ENCODE measurements around the gene EGFL8. TPM values are rescaled to one million over a fixed set of nuclear protein-coding genes. Genes with fewer than 3 reads are reported as not detected.

EGFL8 gene
- total RNA-seq, 1 donor from 2014 or later, result 3.4 TPM

GRCh38 chr6:32126880-32127279 lies 37.5 kb upstream of the EGFL8 start:
- Mint-ChIP-seq H3K27ac (no peak overlapping the region), H3K4me3 (peak overlapping the region; percentile 99), H3K9me3 (no peaks in the 10 kb centered on the region), H3K27me3 (no peaks in the 10 kb centered on the region), H3K4me1 (peaks cover 53% of the 10 kb centered on the region), H3K36me3 (ENCODE audit: low read depth) (peaks cover 56% of the 10 kb centered on the region)
- DNase-seq (no peak), ATAC-seq (ENCODE audit: low read depth) (no peak)
- TF ChIP-seq CTCF (IDR thresholded peaks at IDR 0.05), result no peak
- intact Hi-C loops (cut with micrococcal nuclease), result loop anchor here (5.0 kb wide), 2 partner anchors 460 to 1285 kb away; partner anchors contain the start of genes CSNK2B, LY6G5B and PHF1
- ChIA-PET CTCF (interaction anchor here (4.3 kb wide), 1 partner anchor 9 kb away, joined by 28 read pairs; no protein-coding TSS in a partner anchor), POLR2A (interaction anchor here (0.7 to 4.3 kb wide), 5 partner anchors 10 to 292 kb away, joined by 3 to 59 read pairs (median 5); partner anchors contain the start of genes AGPAT1, GPSM3, PBX2 and RNF5)

GRCh38 chr6:32127409-32127716 lies 37.0 kb upstream of the EGFL8 start:
- POLR2A ChIA-PET, result interaction anchor here (0.7 to 4.3 kb wide), 10 partner anchors 8 to 726 kb away, joined by 3 to 59 read pairs (median 4); partner anchors contain the start of genes AGPAT1, GPSM3, PBX2 and PSMB9
- TF ChIP-seq CTCF (IDR thresholded peaks at IDR 0.05), result no peak
- Mint-ChIP-seq H3K4me1 (peaks cover 53% of the 10 kb centered on the region), H3K36me3 (ENCODE audit: low read depth) (peaks cover 52% of the 10 kb centered on the region), H3K4me3 (peak overlapping the region; percentile 99), H3K27me3 (no peaks in the 10 kb centered on the region), H3K27ac (peak overlapping the region; percentile 95), H3K9me3 (no peaks in the 10 kb centered on the region)
- no peak for ATAC-seq (ENCODE audit: low read depth)
- no peak for DNase-seq
- intact Hi-C loops (cut with micrococcal nuclease), result loop anchor here (5.0 kb wide), 2 partner anchors 460 to 1285 kb away; partner anchors contain the start of genes CSNK2B, LY6G5B and PHF1
- CTCF ChIA-PET, result interaction anchor here (4.3 kb wide), 1 partner anchor 9 kb away, joined by 28 read pairs; no protein-coding TSS in a partner anchor

GRCh38 chr6:32127717-32128592 lies 36.4 kb upstream of the EGFL8 start, which contains the start of gene ATF6B:
ATF6B (minus strand) TSS chr6:32128246; CDS start chr6:32128207, 39 bp downstream.
- Mint-ChIP-seq H3K9me3 (no peaks in the 10 kb centered on the region), H3K36me3 (ENCODE audit: low read depth) (peaks cover 48% of the 10 kb centered on the region), H3K4me3 (peak within 1 kb of the TSS; percentile 99), H3K4me1 (peaks cover 53% of the 10 kb centered on the region), H3K27me3 (no peaks in the 10 kb centered on the region), H3K27ac (peak within 1 kb of the TSS; percentile 95)
- CTCF ChIA-PET, result interaction anchor here (0.6 to 4.3 kb wide), 5 partner anchors 10 to 740 kb away, joined by 3 to 28 read pairs (median 3); partner anchors contain the start of gene TAP2
- POLR2A ChIA-PET, result interaction anchor here (0.6 to 4.3 kb wide), 14 partner anchors 9 to 844 kb away, joined by 3 to 59 read pairs (median 5); partner anchors contain the start of genes AGPAT1, DXO, GPSM3 and PBX2
- ATAC-seq (ENCODE audit: low read depth) (peak; percentile 92), DNase-seq (peak; percentile 81)
- intact Hi-C loops (cut with micrococcal nuclease), result loop anchor here (1.0 to 5.0 kb wide), 4 partner anchors 62 to 1284 kb away; partner anchors contain the start of genes CSNK2B, EHMT2, LY6G5B and PBX2
- TF ChIP-seq CTCF (IDR thresholded peaks at IDR 0.05), result no peak

GRCh38 chr6:32128751-32129296 lies 35.6 kb upstream of the EGFL8 start:
- TF ChIP-seq CTCF (IDR thresholded peaks at IDR 0.05), result no peak
- intact Hi-C loops (cut with micrococcal nuclease), result loop anchor here (1.0 to 5.0 kb wide), 4 partner anchors 61 to 1283 kb away; partner anchors contain the start of genes CSNK2B, EHMT2, LY6G5B and PBX2
- POLR2A ChIA-PET, result interaction anchor here (0.5 to 4.3 kb wide), 12 partner anchors 10 to 843 kb away, joined by 3 to 59 read pairs (median 5); partner anchors contain the start of genes AGPAT1, DXO, GPSM3 and PBX2
- H3K9me3 Mint-ChIP-seq, result no peaks in the 10 kb centered on the region
- H3K27me3 Mint-ChIP-seq, result no peaks in the 10 kb centered on the region
- peak overlapping the region; percentile 99 for H3K4me3 Mint-ChIP-seq
- CTCF ChIA-PET, result interaction anchor here (1.0 to 4.3 kb wide), 4 partner anchors 11 to 710 kb away, joined by 3 to 28 read pairs (median 4); partner anchors contain the start of gene TAP2
- peaks cover 53% of the 10 kb centered on the region for H3K4me1 Mint-ChIP-seq
- H3K36me3 Mint-ChIP-seq (ENCODE audit: low read depth), result peaks cover 40% of the 10 kb centered on the region
- DNase-seq (no peak), ATAC-seq (ENCODE audit: low read depth) (no peak)
- H3K27ac Mint-ChIP-seq, result peak overlapping the region; percentile 95
